NCI-H2171 (cell line): ENCODE data around the gene SGMS1.

Source experiments
- DNase-seq: peaks from one replicate; lab custom pipeline; 2025; lab: John Stamatoyannopoulos, UW

SGMS1 gene

DNA sequence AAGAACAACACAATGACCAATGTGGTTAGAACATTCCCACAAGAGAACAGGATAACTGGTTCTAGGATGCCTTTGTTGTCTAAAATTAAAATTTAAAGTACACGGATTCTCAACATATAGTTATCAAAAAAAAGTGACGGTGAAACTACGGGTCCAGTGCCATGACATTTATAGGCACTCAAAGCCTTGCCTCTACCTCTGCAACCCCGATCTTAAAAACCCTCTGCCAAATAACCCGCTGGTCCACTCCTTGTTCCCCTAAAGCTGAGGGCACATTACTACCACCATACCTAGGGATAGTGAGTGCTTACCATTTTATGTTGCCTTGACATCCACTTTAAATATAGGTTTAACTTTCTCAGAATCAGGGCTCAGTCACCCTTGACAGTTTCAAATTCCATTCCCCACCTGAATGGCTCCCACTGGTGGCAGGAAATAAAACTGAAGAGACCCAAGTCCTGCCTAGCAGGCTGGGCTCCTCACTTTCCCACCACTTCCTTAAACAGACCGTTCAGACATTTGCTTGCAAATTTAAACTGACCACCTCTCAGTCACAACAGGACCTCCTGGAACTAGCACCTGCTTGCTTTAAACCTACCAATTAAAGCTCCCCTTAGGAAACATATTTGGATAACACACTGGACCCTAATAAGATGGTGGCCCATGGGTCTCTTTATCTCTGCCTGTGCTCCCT is 202.6 kb downstream of the SGMS1 start:
- DNase-seq, result no peak

DNA sequence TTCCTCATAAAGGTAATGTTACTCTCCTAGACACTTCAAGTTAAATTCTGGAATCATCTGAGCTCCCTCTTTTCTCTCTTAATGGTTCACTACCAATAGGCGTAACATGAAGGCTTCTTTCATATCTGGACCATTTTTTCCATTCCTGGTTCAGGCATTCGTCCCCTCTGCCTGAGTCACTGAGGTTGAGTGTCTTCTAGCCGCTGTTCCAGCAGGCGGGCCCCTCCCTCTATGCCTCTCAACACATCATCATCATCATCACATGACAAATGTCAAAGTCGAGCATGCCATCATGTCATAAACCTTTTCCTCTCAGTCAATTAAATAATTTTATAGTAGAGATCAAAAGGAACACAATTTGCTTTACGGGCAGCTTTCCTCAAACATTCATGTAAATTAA is 203.6 kb downstream of the SGMS1 start:
- DNase-seq, result no peak

- DNase-seq, result no peak
Measured at GRCh38 chr10:50419756-50420155, 204.0 kb downstream of the SGMS1 start.

- no peak for DNase-seq
Measured at GRCh38 chr10:50419091-50419490, 204.7 kb downstream of the SGMS1 start.

- no peak for DNase-seq
Measured at GRCh38 chr10:50417886-50418830, 205.6 kb downstream of the SGMS1 start.

GRCh38 chr10:50417486-50417885 is 206.3 kb downstream of the SGMS1 start:
- no peak for DNase-seq

- DNase-seq, result no peak
Measured at GRCh38 chr10:50416881-50417280, 206.9 kb downstream of the SGMS1 start.

DNA sequence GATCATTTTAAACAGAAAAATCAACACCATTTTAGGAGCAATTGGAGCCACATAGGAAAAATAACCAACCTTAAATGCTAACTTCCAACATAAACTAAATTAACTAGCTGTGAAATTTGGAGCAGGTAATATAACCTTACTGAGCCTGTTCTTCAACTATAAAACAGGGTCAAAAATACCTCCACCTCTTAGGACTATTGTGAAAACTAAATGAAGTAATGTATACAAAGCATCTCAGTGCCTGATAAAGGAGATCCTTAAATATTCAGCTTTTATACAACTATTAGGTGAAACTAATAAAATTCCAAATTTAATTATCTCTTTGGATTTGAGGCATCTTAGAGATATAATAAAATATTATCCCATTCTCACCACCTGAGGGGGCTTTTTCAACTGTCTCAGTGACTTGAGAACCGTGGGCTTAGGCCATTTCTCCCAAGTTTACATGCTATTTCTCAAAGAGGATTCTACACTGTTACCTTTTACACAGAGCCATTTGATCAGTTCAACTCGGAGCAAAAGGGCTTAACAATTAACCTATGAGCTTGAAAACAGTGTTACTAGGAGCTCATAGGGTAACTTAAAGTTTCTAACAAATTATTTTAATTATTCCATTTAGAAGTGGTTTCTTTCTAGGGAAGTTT is 207.5 kb downstream of the SGMS1 start:
- DNase-seq, result no peak

- DNase-seq, result no peak
Measured at GRCh38 chr10:50415292-50415691, 208.5 kb downstream of the SGMS1 start.

- DNase-seq, result no peak
Measured at GRCh38 chr10:50410066-50410811, 213.5 kb downstream of the SGMS1 start.

DNA sequence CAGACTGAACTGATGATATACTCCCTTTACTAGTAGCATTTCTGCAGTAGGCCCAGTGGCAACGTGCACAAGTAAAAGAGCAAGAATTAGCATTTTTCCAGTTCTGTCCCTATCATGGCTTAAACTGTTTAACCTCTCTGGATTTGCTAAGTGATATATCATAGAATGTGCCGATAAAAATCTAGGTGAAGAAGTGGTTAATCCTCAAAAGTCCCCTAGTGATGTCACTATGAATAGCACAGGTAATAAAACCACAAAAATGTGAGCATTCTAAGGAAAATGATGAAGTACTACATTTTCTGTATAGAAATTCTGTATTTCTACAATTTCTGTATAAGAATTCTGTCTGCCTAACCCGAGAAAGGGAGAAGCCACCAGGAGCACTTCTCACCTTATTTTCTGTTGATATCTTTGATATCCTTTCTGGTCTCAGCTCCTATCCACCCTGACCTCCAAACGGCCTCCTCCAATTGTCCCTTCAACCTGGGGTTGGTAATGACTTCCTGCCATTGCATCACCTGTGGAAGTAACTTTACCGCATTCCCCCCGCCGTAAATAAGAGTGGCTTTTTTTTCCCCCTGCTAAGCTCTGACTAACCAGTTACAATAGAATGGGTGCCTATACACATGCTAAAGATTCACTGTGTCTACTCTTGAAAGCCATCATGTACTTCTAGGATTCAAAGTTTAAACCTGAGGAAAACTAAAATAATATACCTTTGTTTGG is 216.5 kb downstream of the SGMS1 start:
- no peak for DNase-seq

GRCh38 chr10:50406457-50407070 is 217.2 kb downstream of the SGMS1 start:
- DNase-seq, result no peak

DNA sequence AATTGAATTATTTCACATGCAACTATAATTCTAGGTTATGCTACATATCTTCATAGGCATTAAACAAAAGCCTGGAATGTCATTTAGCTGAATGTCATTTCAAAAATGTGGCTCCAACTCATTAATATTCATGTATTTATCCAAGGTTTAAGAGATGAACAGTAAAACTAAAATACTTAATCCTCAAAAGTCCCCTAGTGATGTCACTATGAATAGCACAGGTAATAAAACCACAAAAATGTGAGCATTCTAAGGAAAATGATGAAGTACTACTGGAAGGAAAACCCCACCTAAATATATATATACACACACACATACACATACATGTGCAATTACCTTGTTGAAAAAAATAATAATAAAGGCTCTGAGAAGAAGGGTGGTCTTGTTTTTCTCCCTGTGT is 218.0 kb downstream of the SGMS1 start:
- no peak for DNase-seq

- DNase-seq, result no peak
Measured at GRCh38 chr10:50404021-50404773, 219.6 kb downstream of the SGMS1 start.

GRCh38 chr10:50403074-50403473 is 220.7 kb downstream of the SGMS1 start:
- DNase-seq, result no peak

GRCh38 chr10:50402466-50402865 is 221.3 kb downstream of the SGMS1 start:
- no peak for DNase-seq

- DNase-seq, result no peak
Measured at GRCh38 chr10:50400694-50401093, 223.1 kb downstream of the SGMS1 start.

DNA sequence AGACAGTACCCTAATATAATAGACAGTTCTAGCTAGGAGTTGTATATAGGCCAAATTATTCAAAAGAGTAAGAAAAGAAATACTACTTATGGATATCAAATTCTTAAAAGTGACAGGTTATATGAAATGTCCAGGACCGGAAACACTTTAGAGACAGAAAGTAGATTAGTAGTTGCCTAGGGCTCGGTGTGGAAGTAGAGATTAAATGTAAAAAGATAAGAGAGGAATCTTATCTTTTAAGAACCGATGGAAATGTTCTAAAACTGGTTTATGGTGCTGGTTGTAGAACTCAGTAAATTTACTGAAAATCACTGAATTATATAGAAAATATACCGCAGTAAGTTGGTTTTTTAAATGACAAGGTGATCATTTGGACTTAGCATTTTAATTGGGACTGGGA is 224.9 kb downstream of the SGMS1 start:
- DNase-seq, result no peak

GRCh38 chr10:50398381-50398780 is 225.4 kb downstream of the SGMS1 start:
- DNase-seq, result no peak
